H1 (cell line): Measurements from ENCODE around the gene KRTAP12-3. TPM values are rescaled to one million over a fixed set of nuclear protein-coding genes. Genes with fewer than 3 reads are reported as not detected.

Source experiments
- CTCF ChIA-PET: fragments of 300-600 bp; sonication (Branson Sonifier 250); formaldehyde crosslinking; loops from one replicate; lab custom pipeline; 2021; ENCODE audit not compliant: partially characterized antibody; lab: Charles Lee
- POLR2A ChIA-PET: fragments of 300-600 bp; sonication (Branson Sonifier 250); formaldehyde crosslinking; loops from one replicate; lab custom pipeline; 2021; ENCODE audit warnings: inconsistent platforms; ENCODE audit not compliant: partially characterized antibody; lab: Charles Lee
- DNase-seq, 2 experiments: peaks; one replicate each; pipeline versions ENCODE4 v3.0.0 to v3.0.0-alpha.2; 2010 to 2022; ENCODE audit warnings: low spot score in 2 of 2, low read depth in 1 of 2, mixed read lengths in 1 of 2
- FAIRE-seq: peaks from 2 replicates; lab custom pipeline; 2011; peaks lifted over from hg19 to GRCh38; lab: Jason Lieb, UNC
- H2AFZ ChIP-seq: 2 replicates; pipeline ENCODE4 v1.8.1; 2012; ENCODE audit warnings: low read length, inconsistent platforms
- H2AK5ac ChIP-seq: 2 replicates; pipeline ENCODE4 v1.6.1; 2013; ENCODE audit warnings: low read depth, low read length
- H2BK120ac ChIP-seq: replicated peaks from 2 replicates; pipeline ENCODE3; 2013; ENCODE audit warnings: low read depth, low read length, inconsistent platforms
- H2BK12ac ChIP-seq: 2 replicates; pipeline ENCODE4 v1.6.1; 2013; ENCODE audit warnings: low read depth, low read length
- H2BK15ac ChIP-seq: 2 replicates; pipeline ENCODE4 v1.6.1; 2013; ENCODE audit warnings: low read length
- H2BK20ac ChIP-seq: 2 replicates; pipeline ENCODE4 v1.6.1; 2013; ENCODE audit warnings: low read length
- H2BK5ac ChIP-seq: 2 replicates; pipeline ENCODE4 v1.6.1; 2013; ENCODE audit warnings: low read depth, low read length
- H3K14ac ChIP-seq: 2 replicates; pipeline ENCODE4 v1.6.1; 2013; ENCODE audit warnings: inconsistent platforms; ENCODE audit not compliant: insufficient read length
- H3K18ac ChIP-seq: 2 replicates; pipeline ENCODE4 v1.6.1; 2013; ENCODE audit warnings: low read length; ENCODE audit errors: extremely low read depth
- H3K23ac ChIP-seq: 2 replicates; pipeline ENCODE4 v1.6.1; 2013; ENCODE audit warnings: inconsistent platforms; ENCODE audit not compliant: insufficient read length
- H3K23me2 ChIP-seq: 2 replicates; pipeline ENCODE4 v1.6.1; 2013; ENCODE audit warnings: low read depth, low read length
- H3K27ac ChIP-seq: 2 replicates; pipeline ENCODE4 v1.6.1; 2011; ENCODE audit warnings: low read depth, low read length, inconsistent platforms
- H3K27me3 ChIP-seq, 4 experiments: replicated peaks in 1 of 4; 1 replicate in 1 of 4; 2 replicates in 3 of 4; pipeline versions ENCODE4 v1.6.1 to v1.8.1; 2011 to 2013; ENCODE audit warnings: low read length in 3 of 4, mild to moderate bottlenecking in 3 of 4, inconsistent platforms in 2 of 4, mixed read lengths in 2 of 4, moderate library complexity in 1 of 4; ENCODE audit not compliant: control insufficient read depth in 3 of 4, insufficient read depth in 3 of 4; ENCODE audit errors: extremely low read depth in 1 of 4
- H3K36me3 ChIP-seq, 4 experiments: 2 replicates each; pipeline versions ENCODE4 v1.6.1 to v1.8.1; 2011 to 2013; ENCODE audit warnings: mild to moderate bottlenecking in 4 of 4, low read length in 3 of 4, moderate library complexity in 2 of 4, control low read depth in 1 of 4, inconsistent platforms in 1 of 4; ENCODE audit not compliant: insufficient read depth in 4 of 4, control insufficient read depth in 2 of 4
- H3K4ac ChIP-seq: replicated peaks from 2 replicates; pipeline ENCODE3; 2013; ENCODE audit warnings: low read length, low read depth, mixed read lengths, inconsistent platforms; ENCODE audit not compliant: insufficient read length
- H3K4me1 ChIP-seq, 4 experiments: replicated peaks in 1 of 4; 1 replicate in 1 of 4; 2 replicates in 3 of 4; pipeline versions ENCODE4 v1.6.1 to v1.8.1; 2011 to 2013; ENCODE audit warnings: low read length in 3 of 4, inconsistent platforms in 2 of 4, mixed read lengths in 1 of 4; ENCODE audit not compliant: insufficient read depth in 4 of 4, control insufficient read depth in 3 of 4
- H3K4me2 ChIP-seq, 2 experiments: 2 replicates each; pipeline versions ENCODE4 v1.6.1 to v1.8.1; 2011 to 2013; ENCODE audit warnings: low read depth in 2 of 2, low read length in 2 of 2, control low read depth in 1 of 2, inconsistent platforms in 1 of 2, mild to moderate bottlenecking in 1 of 2; ENCODE audit not compliant: insufficient read depth in 1 of 2
- H3K4me3 ChIP-seq, 4 experiments: fragments of 200-600, 300-600 bp in 1 of 4; sonication (generic), shearing (Covaris generic), sonication (Bioruptor Twin) in 1 of 4; 2 replicates each; pipeline versions ENCODE4 v1.5.1 to v1.8.1; 2011 to 2016; ENCODE audit warnings: low read length in 4 of 4, low read depth in 3 of 4, control low read depth in 2 of 4, inconsistent platforms in 2 of 4, mild to moderate bottlenecking in 2 of 4, mixed read lengths in 1 of 4, moderate library complexity in 1 of 4; ENCODE audit not compliant: insufficient read depth in 2 of 4; ENCODE audit errors: extremely low read depth in 1 of 4
- H3K56ac ChIP-seq: replicated peaks from 2 replicates; pipeline ENCODE3; 2013; ENCODE audit warnings: low read depth, mild to moderate bottlenecking, mixed read lengths, low read length, inconsistent platforms; ENCODE audit not compliant: insufficient read length
- H3K79me1 ChIP-seq: 2 replicates; pipeline ENCODE4 v1.6.1; 2013; ENCODE audit warnings: low read depth, low read length, control low read depth
- H3K79me2 ChIP-seq, 2 experiments: 2 replicates each; pipeline versions ENCODE4 v1.6.1 to v1.8.1; 2012 to 2013; ENCODE audit warnings: low read length in 2 of 2, mild to moderate bottlenecking in 2 of 2, inconsistent platforms in 1 of 2; ENCODE audit not compliant: insufficient read depth in 2 of 2, control insufficient read depth in 1 of 2
- H3K9ac ChIP-seq, 4 experiments: replicated peaks in 1 of 4; 1 replicate in 1 of 4; 2 replicates in 3 of 4; pipeline versions ENCODE4 v1.6.1 to v1.8.1; 2011 to 2013; ENCODE audit warnings: low read depth in 3 of 4, low read length in 3 of 4, control low read depth in 2 of 4, mild to moderate bottlenecking in 2 of 4, moderate library complexity in 2 of 4, inconsistent platforms in 1 of 4; ENCODE audit errors: extremely low read depth in 1 of 4
- H3K9me3 ChIP-seq, 2 experiments: 2 replicates each; pipeline versions ENCODE4 v1.6.1 to v1.8.1; 2012 to 2013; ENCODE audit warnings: mild to moderate bottlenecking in 2 of 2, moderate library complexity in 2 of 2, control low read depth in 1 of 2, inconsistent platforms in 1 of 2, low read depth in 1 of 2, low read length in 1 of 2, mixed read lengths in 1 of 2; ENCODE audit not compliant: insufficient read depth in 2 of 2
- H4K20me1 ChIP-seq, 2 experiments: replicated peaks in 1 of 2; 2 replicates each; pipeline versions ENCODE3 to v1.8.1; 2011 to 2013; ENCODE audit warnings: inconsistent platforms in 2 of 2, low read length in 2 of 2, mild to moderate bottlenecking in 1 of 2; ENCODE audit not compliant: insufficient read depth in 2 of 2, control insufficient read depth in 1 of 2
- H4K5ac ChIP-seq: 2 replicates; pipeline ENCODE4 v1.6.1; 2013; ENCODE audit warnings: low read length, low read depth, mixed read lengths, inconsistent platforms; ENCODE audit not compliant: insufficient read length
- H4K8ac ChIP-seq: 2 replicates; pipeline ENCODE4 v1.8.0; 2013; ENCODE audit warnings: mild to moderate bottlenecking, moderate library complexity, low read length, inconsistent platforms; ENCODE audit not compliant: insufficient read depth; ENCODE audit errors: extremely low read depth
- H4K91ac ChIP-seq: replicated peaks from 2 replicates; pipeline ENCODE3; 2013; ENCODE audit warnings: low read length, mixed read lengths, inconsistent platforms; ENCODE audit not compliant: insufficient read length
- EGR1 ChIP-seq: IDR thresholded peaks from 2 replicates; pipeline ENCODE4 v1.6.1; 2011; ENCODE audit warnings: low read depth, low read length, borderline replicate concordance
- EZH2 ChIP-seq: fragments of 200-600 bp; sonication (generic); IDR thresholded peaks from 2 replicates; pipeline ENCODE4 v1.7.1; 2012; ENCODE audit warnings: low read depth, mild to moderate bottlenecking, moderate library complexity, low read length, inconsistent platforms; ENCODE audit not compliant: severe bottlenecking
- KDM4A ChIP-seq: IDR thresholded peaks from one replicate; pipeline ENCODE4 v1.7.1; 2012; ENCODE audit warnings: low read depth, mild to moderate bottlenecking, moderate library complexity, low read length, inconsistent platforms; ENCODE audit not compliant: severe bottlenecking
- WGBS, 2 experiments: shearing (Covaris generic) in 1 of 2; methylation state at CpG; one replicate each; pipeline versions ENCODE4 v1.1.6 to v1.1.7; 2013 to 2015; ENCODE audit warnings: low lambda C conversion rate in 2 of 2, mixed read lengths in 2 of 2, inconsistent platforms in 1 of 2, low coverage in 1 of 2, missing lambda C conversion rate in 1 of 2; ENCODE audit not compliant: insufficient replicate concordance in 2 of 2, insufficient coverage in 1 of 2, insufficient read length in 1 of 2; ENCODE audit errors: extremely low coverage in 1 of 2, missing lambda C conversion rate in 1 of 2; 5-methylcytosine and 5-hydroxymethylcytosine counted together
- polyA plus RNA-seq, 7 experiments: library from polyadenylated mRNA; depleted of rRNA in 3 of 7; stranded (reverse) in 5 of 7; unstranded in 2 of 7; fragments of >200 nt in 5 of 7; fragments of 200-250 nt in 2 of 7; gene quantifications; 1 replicate in 5 of 7; 2 replicates in 1 of 7; 4 replicates in 1 of 7; pipeline versions ENCODE4 v1.2.1 to v1.2.3, GENCODE V29; 2011 to 2013; ENCODE audit warnings: missing spikeins in 2 of 7, mixed read lengths in 2 of 7
- total RNA-seq: library from RNA; stranded (reverse); fragmentation: NEBNext Ultra II Directional; extraction: Animal tissue kit (Norgen Biotek cat#: 25700); gene quantifications from 2 replicates; pipeline ENCODE4 v1.2.1, GENCODE V29; 2021
- TF ChIP-seq, protein P1 (sequence below): IDR thresholded peaks from 2 replicates; pipeline ENCODE4 v1.6.1; 2012; ENCODE audit warnings: inconsistent platforms

KRTAP12-3 gene
- total and polyA plus RNA-seq, 2 of the 8 experiments (the other 6 are each of a cell fraction or from before 2014, with no cell fraction given), result not detected

DNA sequence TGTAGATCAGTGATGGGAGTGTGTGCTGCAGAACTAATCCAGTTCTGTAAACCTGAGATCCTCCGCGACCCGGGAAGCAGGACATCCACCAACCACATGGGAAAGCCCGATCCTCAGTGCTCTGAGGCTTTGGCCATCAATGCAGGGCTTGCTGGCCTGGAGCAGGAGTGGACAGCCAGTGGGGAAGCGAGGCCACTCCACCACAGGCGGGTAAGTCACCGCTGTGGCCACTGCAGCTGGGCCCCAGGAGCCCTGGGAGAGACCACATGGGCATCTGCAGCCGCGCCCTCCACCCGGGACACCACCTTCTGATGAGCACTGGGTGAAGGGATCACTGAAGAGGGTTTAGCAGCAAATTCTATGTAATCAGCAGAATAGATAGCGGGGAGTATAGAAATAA lies 23.4 kb downstream of the KRTAP12-3 start:
- 0 out of 8 replicates have a peak, but pooled peaks cover 0 to 2% (median 0%) of the 10 kb centered on the region in 4 experiments for H3K36me3 ChIP-seq
- DNase-seq (no peak), FAIRE-seq (no peak)
- H3K4me2 ChIP-seq, result no peak overlapping the region
- H3K79me1 ChIP-seq, result no peaks in the 10 kb centered on the region
- ChIA-PET POLR2A (no interaction called here), CTCF (interaction anchor here (1.5 kb wide), 1 partner anchor 10 kb away, joined by 3 read pairs; no protein-coding TSS in a partner anchor)
- H2AK5ac ChIP-seq, result no peak overlapping the region
- H4K8ac ChIP-seq, result no peak overlapping the region; the same call in 1 of the 2 replicates
- no peak overlapping the region for H3K18ac ChIP-seq
- no peaks in the 10 kb centered on the region for H3K27me3 ChIP-seq
- no peak overlapping the region for H3K4me3 ChIP-seq
- no peak overlapping the region for H2BK5ac ChIP-seq
- TF ChIP-seq EGR1 (no peak), KDM4A (no peak), EZH2 (no peak)
- TF ChIP-seq, protein P1, sequence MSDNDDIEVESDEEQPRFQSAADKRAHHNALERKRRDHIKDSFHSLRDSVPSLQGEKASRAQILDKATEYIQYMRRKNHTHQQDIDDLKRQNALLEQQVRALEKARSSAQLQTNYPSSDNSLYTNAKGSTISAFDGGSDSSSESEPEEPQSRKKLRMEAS, result no peak
- H4K20me1 ChIP-seq, result no peaks in the 10 kb centered on the region
- no peak overlapping the region for H3K14ac ChIP-seq
- H3K27ac ChIP-seq, result no peak overlapping the region
- H3K9me3 ChIP-seq, result no peaks in the 10 kb centered on the region
- no peak overlapping the region for H3K56ac ChIP-seq
- no peak overlapping the region for H3K23ac ChIP-seq
- 77% methylated on average over 11 of the region's 11 CpGs; no CpG with 5 or more reads in 1 of the 2 experiments for WGBS, 2 experiments
- no peaks in the 10 kb centered on the region for H3K23me2 ChIP-seq
- no peak overlapping the region for H3K4ac ChIP-seq
- H2AFZ ChIP-seq, result no peak overlapping the region
- no peaks in the 10 kb centered on the region for H3K79me2 ChIP-seq
- no peak overlapping the region for H4K91ac ChIP-seq
- H2BK20ac ChIP-seq, result no peak overlapping the region
- no peak overlapping the region for H2BK120ac ChIP-seq
- H3K4me1 ChIP-seq, result peaks cover 0 to 1% (median 0%) of the 10 kb centered on the region in 4 experiments; a peak in 2 of 7 replicates
- H3K9ac ChIP-seq, result no peak overlapping the region
- H4K5ac ChIP-seq, result no peak overlapping the region
- H2BK15ac ChIP-seq, result no peak overlapping the region
- H2BK12ac ChIP-seq, result no peak overlapping the region
